Sigmoid colon (tissue), 7 donors: ENCODE results near the gene RNF212. TPM values are rescaled to one million over a fixed set of nuclear protein-coding genes. Genes with fewer than 3 reads are reported as not detected.

Experiments used
- DNase-seq: peaks from one replicate; pipeline ENCODE4 v3.0.0-alpha.2; 2019
- H3K27ac ChIP-seq, 4 donors: fragments of 200-600 bp; sonication (generic); one replicate each; pipeline ENCODE4 v1.5.1; 2016 to 2019; ENCODE audit warnings: mild to moderate bottlenecking in 1 of 4
- H3K27me3 ChIP-seq, 3 donors: fragments of 200-600 bp; sonication (generic); one replicate each; pipeline ENCODE4 v1.5.1; 2019; ENCODE audit warnings: mild to moderate bottlenecking in 1 of 3
- H3K36me3 ChIP-seq, 4 donors: fragments of 200-600 bp; sonication (generic); one replicate each; pipeline ENCODE4 v1.5.1; 2016 to 2019
- H3K4me1 ChIP-seq, 4 donors: fragments of 200-600 bp; sonication (generic); one replicate each; pipeline ENCODE4 v1.5.1; 2017 to 2019
- H3K4me3 ChIP-seq, 4 donors: fragments of 200-600 bp; sonication (generic); one replicate each; pipeline ENCODE4 v1.5.1; 2017 to 2019; ENCODE audit warnings: mild to moderate bottlenecking in 2 of 4, moderate library complexity in 1 of 4
- H3K9me3 ChIP-seq, 4 donors: fragments of 200-600 bp in 3 of 4; sonication (generic) in 3 of 4; one replicate each; pipeline versions ENCODE4 v1.5.1 to v1.6.1; 2013 to 2019
- CTCF ChIP-seq, 4 experiments: fragments of 450-650 bp in 3 of 4; fragments of 200-600 bp in 1 of 4; IDR thresholded peaks; one replicate each; pipeline ENCODE4 v1.5.1; 2016 to 2019; ENCODE audit warnings: antibody characterized with exemption in 4 of 4, mild to moderate bottlenecking in 3 of 4, moderate library complexity in 2 of 4
- EP300 ChIP-seq, 4 donors: sonication (generic); formaldehyde crosslinking; IDR thresholded peaks; one replicate each; pipeline ENCODE4 v1.6.1; 2017; ENCODE audit warnings: antibody characterized with exemption in 4 of 4
- POLR2A ChIP-seq, 2 donors: fragments of 450-650 bp; IDR thresholded peaks; one replicate each; pipeline ENCODE4 v1.6.1; 2016; ENCODE audit warnings: antibody characterized with exemption in 2 of 2, mild to moderate bottlenecking in 2 of 2, moderate library complexity in 2 of 2
- POLR2AphosphoS5 ChIP-seq, 4 donors: sonication (generic); formaldehyde crosslinking; IDR thresholded peaks; one replicate each; pipeline ENCODE4 v1.6.1; 2017; ENCODE audit warnings: antibody characterized with exemption in 4 of 4
- WGBS, 2 donors: extraction: QIAGEN DNeasy Blood & Tissue Kit; methylation state at CpG; one replicate each; pipeline ENCODE4 v1.1.7; 2013; 5-methylcytosine and 5-hydroxymethylcytosine counted together
- intact Hi-C: fragments of 100-400 bp; cut with DNase I; formaldehyde crosslinking; loops from one replicate; pipeline ENCODE4 v1.15.1; 2023
- polyA plus RNA-seq, 3 donors: library from polyadenylated mRNA; stranded (reverse); fragments of 200-250 nt; gene quantifications; one replicate each; pipeline ENCODE4 v1.2.3, GENCODE V29; 2013
- total RNA-seq, 4 donors: library from RNA; depleted of rRNA; stranded (reverse); fragments of >200 nt; gene quantifications; one replicate each; pipeline ENCODE4 v1.1.0, GENCODE V29; 2016
- donor health status: healthy with polysubstance abuse.
- donor health status: Bipolar disorder and iron deficiency.
- donor health status: healthy.

The RNF212 gene
- total and polyA plus RNA-seq, 7 donors: 0.60 to 12.8 (median 4.0) TPM; not detected in 1

GRCh38 chr4:1112821-1113182 is 562 bp downstream of the RNF212 start:
- no peak overlapping the region for H3K27ac ChIP-seq
- H3K4me1 ChIP-seq: peaks cover 0 to 6% (median 5%) of the 10 kb centered on the region in 4 donors
- no peak for TF ChIP-seq EP300 (IDR thresholded peaks at IDR 0.05)
- no peak for TF ChIP-seq CTCF (IDR thresholded peaks at IDR 0.05)
- no peak for TF ChIP-seq POLR2A (IDR thresholded peaks at IDR 0.05)
- no peak for TF ChIP-seq POLR2AphosphoS5 (IDR thresholded peaks at IDR 0.05)
- H3K27me3 ChIP-seq: peaks cover 6 to 45% (median 21%) of the 10 kb centered on the region in 3 donors
- intact Hi-C loops: no loop called here
- peak overlapping the region in 1 of 4 donors; percentile 44 for H3K4me3 ChIP-seq
- no peaks in the 10 kb centered on the region for H3K9me3 ChIP-seq
- no peak for DNase-seq
- no peaks in the 10 kb centered on the region for H3K36me3 ChIP-seq
- 81 to 83% methylated on average over 24 of the region's 24 CpGs for WGBS, 2 donors

GRCh38 chr4:1112174-1112820 is 1.1 kb downstream of the RNF212 start:
- H3K27ac ChIP-seq: no peak overlapping the region
- DNase-seq: no peak
- peaks cover 6 to 45% (median 21%) of the 10 kb centered on the region in 3 donors for H3K27me3 ChIP-seq
- H3K36me3 ChIP-seq: no peaks in the 10 kb centered on the region
- no peak overlapping the region for H3K4me3 ChIP-seq
- TF ChIP-seq EP300 (IDR thresholded peaks at IDR 0.05): no peak
- TF ChIP-seq CTCF (IDR thresholded peaks at IDR 0.05): no peak
- WGBS, 2 donors: 76 to 82% methylated on average over 27 of the region's 27 CpGs
- peaks cover 0 to 6% (median 5%) of the 10 kb centered on the region in 4 donors for H3K4me1 ChIP-seq
- H3K9me3 ChIP-seq: no peaks in the 10 kb centered on the region
- intact Hi-C loops: no loop called here

- 55 to 67% methylated on average over 8 of the region's 8 CpGs for WGBS, 2 donors
- no peak for DNase-seq
- H3K4me1 ChIP-seq: peaks cover 0 to 6% (median 5%) of the 10 kb centered on the region in 4 donors
- H3K36me3 ChIP-seq: no peaks in the 10 kb centered on the region
- H3K27me3 ChIP-seq: peaks cover 6 to 45% (median 21%) of the 10 kb centered on the region in 3 donors
- intact Hi-C loops: no loop called here
- H3K9me3 ChIP-seq: no peaks in the 10 kb centered on the region
- no peak overlapping the region for H3K27ac ChIP-seq
- TF ChIP-seq POLR2A (IDR thresholded peaks at IDR 0.05) (no peak), EP300 (IDR thresholded peaks at IDR 0.05) (no peak), CTCF (IDR thresholded peaks at IDR 0.05) (no peak), POLR2AphosphoS5 (IDR thresholded peaks at IDR 0.05) (no peak)
- no peak overlapping the region for H3K4me3 ChIP-seq
Observed at GRCh38 chr4:1111259-1111809, 2.0 kb downstream of the RNF212 start.

GRCh38 chr4:1109898-1110506 is 3.4 kb downstream of the RNF212 start:
- TF ChIP-seq POLR2AphosphoS5 (IDR thresholded peaks at IDR 0.05): no peak
- no peak for TF ChIP-seq CTCF (IDR thresholded peaks at IDR 0.05)
- no peak for TF ChIP-seq POLR2A (IDR thresholded peaks at IDR 0.05)
- TF ChIP-seq EP300 (IDR thresholded peaks at IDR 0.05): no peak
- Histone ChIP-seq H3K27me3 (peaks cover 6 to 45% (median 21%) of the 10 kb centered on the region in 3 donors), H3K27ac (no peak overlapping the region), H3K4me3 (no peak overlapping the region), H3K4me1 (peaks cover 0 to 6% (median 5%) of the 10 kb centered on the region in 4 donors), H3K36me3 (no peaks in the 10 kb centered on the region), H3K9me3 (no peaks in the 10 kb centered on the region)
- 15 to 51% methylated on average over 8 of the region's 8 CpGs for WGBS, 2 donors
- intact Hi-C loops: no loop called here
- DNase-seq: no peak
